OCI-LY3 (cell line): ENCODE measurements around the gene STK39.

Experiments
- H2AFZ ChIP-seq: fragments of 200-600, 300-600 bp; shearing (Covaris generic); 2 replicates; pipeline ENCODE4 v1.6.0; 2014; ENCODE audit warnings: antibody characterized with exemption, low read depth, low read length
- H3K27ac ChIP-seq: fragments of 200-600, 300-600 bp; sonication (generic); 2 replicates; pipeline ENCODE4 v1.5.1; 2014; ENCODE audit warnings: mild to moderate bottlenecking, low read length, moderate library complexity, mixed read lengths
- H3K27me3 ChIP-seq: fragments of 200-600, 300-600 bp; sonication (generic); 2 replicates; pipeline ENCODE4 v1.6.1; 2014; ENCODE audit warnings: low read depth, low read length, mixed read lengths
- H3K36me3 ChIP-seq: fragments of 200-600, 300-600 bp; sonication (generic); replicated peaks from 2 replicates; pipeline ENCODE3; 2014; ENCODE audit warnings: low read depth, low read length, mixed read lengths
- H3K4me1 ChIP-seq: fragments of 300-600, 200-600 bp; sonication (generic); 2 replicates; pipeline ENCODE4 v1.6.1; 2014; ENCODE audit warnings: low read length, mixed read lengths
- H3K4me2 ChIP-seq: fragments of 200-600, 300-600 bp; sonication (generic); 2 replicates; pipeline ENCODE4 v1.6.1; 2014; ENCODE audit warnings: low read length, mixed read lengths
- H3K4me3 ChIP-seq: fragments of 300-600, 200-600 bp; sonication (generic); 2 replicates; pipeline ENCODE4 v1.5.1; 2014; ENCODE audit warnings: antibody characterized with exemption, mild to moderate bottlenecking, low read length, moderate library complexity
- H3K79me2 ChIP-seq: fragments of 300-600, 200-600 bp; shearing (Covaris generic); 2 replicates; pipeline ENCODE4 v1.6.1; 2014; ENCODE audit warnings: mild to moderate bottlenecking, low read length, mixed read lengths
- H3K9ac ChIP-seq: fragments of 300-600, 200-600 bp; shearing (Covaris generic); 2 replicates; pipeline ENCODE4 v1.6.0; 2014; ENCODE audit warnings: mild to moderate bottlenecking, low read length, moderate library complexity
- H3K9me3 ChIP-seq: fragments of 200-600, 300-600 bp; shearing (Covaris generic); 2 replicates; pipeline ENCODE4 v1.6.1; 2014; ENCODE audit warnings: low read length, mixed read lengths; ENCODE audit not compliant: insufficient read depth
- H4K20me1 ChIP-seq: fragments of 200-600, 300-600 bp; sonication (generic); 2 replicates; pipeline ENCODE4 v1.6.1; 2016; ENCODE audit warnings: low read length, mixed read lengths; ENCODE audit not compliant: insufficient read depth
- CTCF ChIP-seq: fragments of 200-600, 300-600 bp; sonication (generic); IDR thresholded peaks from 2 replicates; pipeline ENCODE4 v1.5.1; 2014; ENCODE audit warnings: antibody characterized with exemption, low read length, low read depth
- EZH2phosphoT487 ChIP-seq: fragments of 200-600 bp; shearing (Covaris generic); IDR thresholded peaks from 2 replicates; pipeline ENCODE4 v1.6.1; 2018; ENCODE audit warnings: antibody characterized with exemption, mixed run types, low read depth

Gene STK39

GRCh38 chr2:168120310-168120709, 127.1 kb downstream of the STK39 start:
- Histone ChIP-seq H3K9ac (no peak overlapping the region), H2AFZ (no peak overlapping the region), H3K79me2 (no peaks in the 10 kb centered on the region), H3K4me3 (no peak overlapping the region), H3K36me3 (peaks cover 3% of the 10 kb centered on the region), H3K9me3 (no peaks in the 10 kb centered on the region), H3K4me2 (no peak overlapping the region), H3K27ac (no peak overlapping the region), H3K27me3 (no peaks in the 10 kb centered on the region), H3K4me1 (peaks cover 22% of the 10 kb centered on the region), H4K20me1 (no peaks in the 10 kb centered on the region)
- TF ChIP-seq EZH2phosphoT487, result no peak
- peak; percentile 31 for TF ChIP-seq CTCF

DNA sequence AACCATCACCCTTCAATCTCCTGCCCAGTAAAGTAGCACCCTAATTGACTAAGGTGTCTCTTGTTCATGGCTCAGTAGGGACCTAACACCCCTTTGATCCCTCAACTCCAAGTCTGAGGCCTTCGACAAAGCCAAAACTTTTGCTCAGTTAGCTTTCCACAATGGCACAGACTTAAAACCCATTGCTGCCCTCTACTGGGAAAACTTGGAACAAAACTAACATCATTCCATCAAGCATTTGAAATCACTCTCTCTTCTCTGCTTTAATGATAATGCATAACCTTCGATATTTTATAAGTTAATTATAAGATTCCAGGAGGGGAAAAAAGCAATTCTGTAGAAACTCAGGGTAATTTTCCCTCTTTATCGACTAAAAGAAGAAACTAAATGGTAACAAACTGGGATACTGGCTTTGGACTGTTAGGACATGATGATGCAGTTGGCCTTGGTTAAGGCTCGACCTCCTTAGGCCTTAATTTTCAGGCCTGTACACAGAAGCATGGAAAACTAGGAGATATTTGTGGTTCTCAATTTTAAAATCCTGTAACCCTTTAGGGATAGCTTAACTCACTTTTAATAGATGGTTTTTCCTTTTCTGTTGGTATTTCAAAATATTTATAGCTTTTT, 127.8 kb downstream of the STK39 start:
- peak overlapping the region; percentile 51 for H3K4me3 ChIP-seq
- TF ChIP-seq CTCF (peak; percentile 74), EZH2phosphoT487 (no peak)
- peak overlapping the region; percentile 54; the same call in 1 of the 2 replicates for H3K9ac ChIP-seq
- no peaks in the 10 kb centered on the region for H3K27me3 ChIP-seq
- no peaks in the 10 kb centered on the region for H3K79me2 ChIP-seq
- no peaks in the 10 kb centered on the region for H4K20me1 ChIP-seq
- peak overlapping the region; percentile 94 for H2AFZ ChIP-seq
- H3K9me3 ChIP-seq, result no peaks in the 10 kb centered on the region
- peak overlapping the region; percentile 75 for H3K4me2 ChIP-seq
- H3K4me1 ChIP-seq, result peaks cover 22% of the 10 kb centered on the region
- peak overlapping the region; percentile 60 for H3K27ac ChIP-seq
- peaks cover 3% of the 10 kb centered on the region for H3K36me3 ChIP-seq

- H3K4me3 ChIP-seq, result peak overlapping the region; percentile 51
- no peak for TF ChIP-seq EZH2phosphoT487
- TF ChIP-seq CTCF, result peak; percentile 86
- H3K9ac ChIP-seq, result peak overlapping the region; percentile 54
- no peaks in the 10 kb centered on the region for H3K9me3 ChIP-seq
- H3K27me3 ChIP-seq, result no peaks in the 10 kb centered on the region
- peak overlapping the region; percentile 94 for H2AFZ ChIP-seq
- peak overlapping the region; percentile 60 for H3K27ac ChIP-seq
- peak overlapping the region; percentile 75 for H3K4me2 ChIP-seq
- H3K36me3 ChIP-seq, result peaks cover 3% of the 10 kb centered on the region
- H3K4me1 ChIP-seq, result peaks cover 22% of the 10 kb centered on the region
- H4K20me1 ChIP-seq, result no peaks in the 10 kb centered on the region
- no peaks in the 10 kb centered on the region for H3K79me2 ChIP-seq
Measured at GRCh38 chr2:168118733-168119514, 128.5 kb downstream of the STK39 start.

GRCh38 chr2:168116448-168116847, 130.9 kb downstream of the STK39 start:
- Histone ChIP-seq H3K4me1 (peaks cover 26% of the 10 kb centered on the region), H3K4me3 (no peak overlapping the region), H2AFZ (no peak overlapping the region), H3K27me3 (no peaks in the 10 kb centered on the region), H3K36me3 (no peaks in the 10 kb centered on the region), H3K27ac (no peak overlapping the region), H3K79me2 (no peaks in the 10 kb centered on the region), H3K9ac (no peak overlapping the region), H4K20me1 (no peaks in the 10 kb centered on the region), H3K9me3 (no peaks in the 10 kb centered on the region), H3K4me2 (no peak overlapping the region)
- TF ChIP-seq CTCF (peak; percentile 58), EZH2phosphoT487 (no peak)
